ENCODE measurements around the gene PFKFB3. TPM values are rescaled to one million over a fixed set of nuclear protein-coding genes. Genes with fewer than 3 reads are reported as not detected.

The PFKFB3 gene
- total and polyA plus RNA-seq, 2 of the 13 experiments (the other 11 are each of a cell fraction or from before 2014, with no cell fraction given) = 1.2 to 13.3 TPM

DNA sequence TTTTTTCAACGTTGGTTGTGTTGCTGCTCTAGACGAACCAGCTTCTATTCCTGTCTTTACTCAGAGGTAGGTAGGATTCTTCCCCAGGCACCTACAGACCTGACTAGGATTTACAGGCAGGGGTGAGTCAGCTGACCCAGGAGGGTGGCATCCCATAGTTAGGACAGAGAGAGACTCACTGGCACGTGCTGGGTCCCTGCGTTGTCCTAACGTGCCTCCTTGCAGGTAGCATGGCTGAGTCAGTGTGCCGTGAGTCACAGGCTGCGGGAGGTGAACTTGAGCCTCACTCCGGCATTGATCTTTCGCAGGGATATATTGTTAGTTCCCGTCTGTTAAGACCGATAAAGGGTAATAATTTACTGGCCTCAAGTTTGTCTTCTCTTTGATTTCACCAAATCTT is 96.5 kb downstream of the PFKFB3 start (continued):
- TF ChIP-seq, protein P1, sequence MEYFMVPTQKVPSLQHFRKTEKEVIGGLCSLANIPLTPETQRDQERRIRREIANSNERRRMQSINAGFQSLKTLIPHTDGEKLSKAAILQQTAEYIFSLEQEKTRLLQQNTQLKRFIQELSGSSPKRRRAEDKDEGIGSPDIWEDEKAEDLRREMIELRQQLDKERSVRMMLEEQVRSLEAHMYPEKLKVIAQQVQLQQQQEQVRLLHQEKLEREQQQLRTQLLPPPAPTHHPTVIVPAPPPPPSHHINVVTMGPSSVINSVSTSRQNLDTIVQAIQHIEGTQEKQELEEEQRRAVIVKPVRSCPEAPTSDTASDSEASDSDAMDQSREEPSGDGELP (IDR thresholded peaks at IDR 0.05; ENCODE audit: borderline replicate concordance, low read depth) = no peak; the same call in 1 of the 2 replicates
- no peak for TF ChIP-seq TCF7L2 (IDR thresholded peaks at IDR 0.05; ENCODE audit: low read depth, low read length)
- TF ChIP-seq TBX3 (IDR thresholded peaks at IDR 0.05; ENCODE audit: borderline replicate concordance) = peak; percentile 49; the same call in 1 of the 2 replicates
- no peak for TF ChIP-seq MIER2 (CRISPR knock-in tag; IDR thresholded peaks at IDR 0.05)
- no peak for TF ChIP-seq ZNF737 (CRISPR knock-in tag; IDR thresholded peaks at IDR 0.05; ENCODE audit: borderline replicate concordance)
- no peak for TF ChIP-seq ZBTB1 (CRISPR knock-in tag; IDR thresholded peaks at IDR 0.05; ENCODE audit: borderline replicate concordance)
- no peak for TF ChIP-seq KMT2B (CRISPR knock-in tag; IDR thresholded peaks at IDR 0.05)
- TF ChIP-seq, protein P2, sequence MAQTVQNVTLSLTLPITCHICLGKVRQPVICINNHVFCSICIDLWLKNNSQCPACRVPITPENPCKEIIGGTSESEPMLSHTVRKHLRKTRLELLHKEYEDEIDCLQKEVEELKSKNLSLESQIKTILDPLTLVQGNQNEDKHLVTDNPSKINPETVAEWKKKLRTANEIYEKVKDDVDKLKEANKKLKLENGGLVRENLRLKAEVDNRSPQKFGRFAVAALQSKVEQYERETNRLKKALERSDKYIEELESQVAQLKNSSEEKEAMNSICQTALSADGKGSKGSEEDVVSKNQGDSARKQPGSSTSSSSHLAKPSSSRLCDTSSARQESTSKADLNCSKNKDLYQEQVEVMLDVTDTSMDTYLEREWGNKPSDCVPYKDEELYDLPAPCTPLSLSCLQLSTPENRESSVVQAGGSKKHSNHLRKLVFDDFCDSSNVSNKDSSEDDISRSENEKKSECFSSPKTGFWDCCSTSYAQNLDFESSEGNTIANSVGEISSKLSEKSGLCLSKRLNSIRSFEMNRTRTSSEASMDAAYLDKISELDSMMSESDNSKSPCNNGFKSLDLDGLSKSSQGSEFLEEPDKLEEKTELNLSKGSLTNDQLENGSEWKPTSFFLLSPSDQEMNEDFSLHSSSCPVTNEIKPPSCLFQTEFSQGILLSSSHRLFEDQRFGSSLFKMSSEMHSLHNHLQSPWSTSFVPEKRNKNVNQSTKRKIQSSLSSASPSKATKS (CRISPR knock-in tag; IDR thresholded peaks at IDR 0.05) = no peak
- TF ChIP-seq JUNB (CRISPR knock-in tag; IDR thresholded peaks at IDR 0.05; ENCODE audit: borderline replicate concordance) = 0 out of 2 replicates have a peak, but pooled peaks have one; percentile 42
- TF ChIP-seq, protein P3, sequence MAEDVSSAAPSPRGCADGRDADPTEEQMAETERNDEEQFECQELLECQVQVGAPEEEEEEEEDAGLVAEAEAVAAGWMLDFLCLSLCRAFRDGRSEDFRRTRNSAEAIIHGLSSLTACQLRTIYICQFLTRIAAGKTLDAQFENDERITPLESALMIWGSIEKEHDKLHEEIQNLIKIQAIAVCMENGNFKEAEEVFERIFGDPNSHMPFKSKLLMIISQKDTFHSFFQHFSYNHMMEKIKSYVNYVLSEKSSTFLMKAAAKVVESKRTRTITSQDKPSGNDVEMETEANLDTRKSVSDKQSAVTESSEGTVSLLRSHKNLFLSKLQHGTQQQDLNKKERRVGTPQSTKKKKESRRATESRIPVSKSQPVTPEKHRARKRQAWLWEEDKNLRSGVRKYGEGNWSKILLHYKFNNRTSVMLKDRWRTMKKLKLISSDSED (CRISPR knock-in tag; IDR thresholded peaks at IDR 0.05) = no peak
- TF ChIP-seq, protein P4, sequence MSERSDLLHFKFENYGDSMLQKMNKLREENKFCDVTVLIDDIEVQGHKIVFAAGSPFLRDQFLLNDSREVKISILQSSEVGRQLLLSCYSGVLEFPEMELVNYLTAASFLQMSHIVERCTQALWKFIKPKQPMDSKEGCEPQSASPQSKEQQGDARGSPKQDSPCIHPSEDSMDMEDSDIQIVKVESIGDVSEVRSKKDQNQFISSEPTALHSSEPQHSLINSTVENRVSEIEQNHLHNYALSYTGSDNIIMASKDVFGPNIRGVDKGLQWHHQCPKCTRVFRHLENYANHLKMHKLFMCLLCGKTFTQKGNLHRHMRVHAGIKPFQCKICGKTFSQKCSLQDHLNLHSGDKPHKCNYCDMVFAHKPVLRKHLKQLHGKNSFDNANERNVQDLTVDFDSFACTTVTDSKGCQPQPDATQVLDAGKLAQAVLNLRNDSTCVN (CRISPR knock-in tag; IDR thresholded peaks at IDR 0.05; ENCODE audit: borderline replicate concordance) = no peak
- TF ChIP-seq ZNF12 (CRISPR knock-in tag; IDR thresholded peaks at IDR 0.05) = no peak
- TF ChIP-seq ZSCAN31 (CRISPR knock-in tag; IDR thresholded peaks at IDR 0.05; ENCODE audit: low read depth) = no peak
- peak; percentile 100 for TF ChIP-seq BHLHE40 (IDR thresholded peaks at IDR 0.05; ENCODE audit: low read length)
- TF ChIP-seq BRCA1 (CRISPR knock-in tag; IDR thresholded peaks at IDR 0.05) = no peak
- no peak for TF ChIP-seq ZNF792 (CRISPR knock-in tag; IDR thresholded peaks at IDR 0.05)
- no peak for TF ChIP-seq ISL2 (CRISPR knock-in tag; IDR thresholded peaks at IDR 0.05)
- no peak for TF ChIP-seq NRL (CRISPR knock-in tag; IDR thresholded peaks at IDR 0.05; ENCODE audit: borderline replicate concordance)
- TF ChIP-seq, protein P5, sequence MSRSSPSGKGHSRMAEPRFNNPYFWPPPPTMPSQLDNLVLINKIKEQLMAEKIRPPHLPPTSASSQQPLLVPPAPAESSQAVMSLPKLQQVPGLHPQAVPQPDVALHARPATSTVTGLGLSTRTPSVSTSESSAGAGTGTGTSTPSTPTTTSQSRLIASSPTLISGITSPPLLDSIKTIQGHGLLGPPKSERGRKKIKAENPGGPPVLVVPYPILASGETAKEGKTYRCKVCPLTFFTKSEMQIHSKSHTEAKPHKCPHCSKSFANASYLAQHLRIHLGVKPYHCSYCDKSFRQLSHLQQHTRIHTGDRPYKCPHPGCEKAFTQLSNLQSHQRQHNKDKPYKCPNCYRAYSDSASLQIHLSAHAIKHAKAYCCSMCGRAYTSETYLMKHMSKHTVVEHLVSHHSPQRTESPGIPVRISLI (CRISPR knock-in tag; IDR thresholded peaks at IDR 0.05; ENCODE audit: borderline replicate concordance) = no peak
- TF ChIP-seq HDAC2 (CRISPR knock-in tag; IDR thresholded peaks at IDR 0.05) = no peak
- peak; percentile 96 for TF ChIP-seq ZSCAN25 (CRISPR knock-in tag; IDR thresholded peaks at IDR 0.05)
- TF ChIP-seq ZNF225 (CRISPR knock-in tag; IDR thresholded peaks at IDR 0.05) = no peak
- TF ChIP-seq, protein P6, sequence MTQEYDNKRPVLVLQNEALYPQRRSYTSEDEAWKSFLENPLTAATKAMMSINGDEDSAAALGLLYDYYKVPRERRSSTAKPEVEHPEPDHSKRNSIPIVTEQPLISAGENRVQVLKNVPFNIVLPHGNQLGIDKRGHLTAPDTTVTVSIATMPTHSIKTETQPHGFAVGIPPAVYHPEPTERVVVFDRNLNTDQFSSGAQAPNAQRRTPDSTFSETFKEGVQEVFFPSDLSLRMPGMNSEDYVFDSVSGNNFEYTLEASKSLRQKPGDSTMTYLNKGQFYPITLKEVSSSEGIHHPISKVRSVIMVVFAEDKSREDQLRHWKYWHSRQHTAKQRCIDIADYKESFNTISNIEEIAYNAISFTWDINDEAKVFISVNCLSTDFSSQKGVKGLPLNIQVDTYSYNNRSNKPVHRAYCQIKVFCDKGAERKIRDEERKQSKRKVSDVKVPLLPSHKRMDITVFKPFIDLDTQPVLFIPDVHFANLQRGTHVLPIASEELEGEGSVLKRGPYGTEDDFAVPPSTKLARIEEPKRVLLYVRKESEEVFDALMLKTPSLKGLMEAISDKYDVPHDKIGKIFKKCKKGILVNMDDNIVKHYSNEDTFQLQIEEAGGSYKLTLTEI (CRISPR knock-in tag; conservative IDR thresholded peaks at IDR 0.05) = no peak
- no peak for TF ChIP-seq RORA (CRISPR knock-in tag; IDR thresholded peaks at IDR 0.05)
